D721Med (cell line): ENCODE measurements around the gene DMBX1.
A peak's percentile ranks its signal among the peaks of the same experiment; 100 is the strongest.

Experiments
- DNase-seq: peaks from one replicate; pipeline ENCODE4 v3.0.0; 2011; ENCODE audit warnings: low spot score; ENCODE audit not compliant: insufficient read length
- FAIRE-seq: peaks from 2 replicates; lab custom pipeline; 2011; peaks lifted over from hg19 to GRCh38; lab: Jason Lieb, UNC
- TF ChIP-seq, protein P1 (sequence below): IDR thresholded peaks from 2 replicates; pipeline ENCODE4 v1.5.1; 2012; ENCODE audit warnings: mild to moderate bottlenecking, control low read depth; ENCODE audit not compliant: insufficient read depth; ENCODE audit errors: missing control alignments

Gene DMBX1

DNA sequence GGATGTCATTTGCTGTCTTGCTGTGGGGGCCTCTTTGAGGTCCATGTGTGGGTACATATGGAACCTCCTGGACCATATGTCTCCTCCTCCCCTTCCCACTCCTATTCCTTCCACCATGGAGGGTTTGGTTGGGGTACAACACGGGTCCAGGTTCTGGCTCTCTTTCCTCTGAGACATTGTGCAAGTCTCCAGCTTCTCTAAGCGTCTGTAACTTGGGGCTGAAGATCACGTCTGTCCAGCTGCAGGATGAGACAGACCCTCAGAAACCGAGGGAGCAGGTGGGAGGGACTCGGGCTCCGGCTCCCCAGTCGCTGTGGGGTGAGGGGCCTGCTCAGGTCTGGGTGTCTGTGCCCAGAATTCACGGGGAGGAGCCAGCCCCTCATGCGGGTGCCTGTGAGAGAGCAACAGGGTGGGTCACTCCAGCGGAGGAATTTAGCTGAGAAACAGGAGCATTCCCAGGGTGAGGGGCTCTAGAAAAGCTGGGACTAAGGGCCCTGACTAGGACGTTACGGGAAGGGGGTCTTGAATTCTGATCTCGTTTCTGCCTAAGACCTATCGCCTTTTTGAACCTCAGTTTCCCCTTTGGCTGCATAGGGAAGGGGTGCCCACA lies 42.0 kb upstream of the DMBX1 start:
- TF ChIP-seq, protein P1, sequence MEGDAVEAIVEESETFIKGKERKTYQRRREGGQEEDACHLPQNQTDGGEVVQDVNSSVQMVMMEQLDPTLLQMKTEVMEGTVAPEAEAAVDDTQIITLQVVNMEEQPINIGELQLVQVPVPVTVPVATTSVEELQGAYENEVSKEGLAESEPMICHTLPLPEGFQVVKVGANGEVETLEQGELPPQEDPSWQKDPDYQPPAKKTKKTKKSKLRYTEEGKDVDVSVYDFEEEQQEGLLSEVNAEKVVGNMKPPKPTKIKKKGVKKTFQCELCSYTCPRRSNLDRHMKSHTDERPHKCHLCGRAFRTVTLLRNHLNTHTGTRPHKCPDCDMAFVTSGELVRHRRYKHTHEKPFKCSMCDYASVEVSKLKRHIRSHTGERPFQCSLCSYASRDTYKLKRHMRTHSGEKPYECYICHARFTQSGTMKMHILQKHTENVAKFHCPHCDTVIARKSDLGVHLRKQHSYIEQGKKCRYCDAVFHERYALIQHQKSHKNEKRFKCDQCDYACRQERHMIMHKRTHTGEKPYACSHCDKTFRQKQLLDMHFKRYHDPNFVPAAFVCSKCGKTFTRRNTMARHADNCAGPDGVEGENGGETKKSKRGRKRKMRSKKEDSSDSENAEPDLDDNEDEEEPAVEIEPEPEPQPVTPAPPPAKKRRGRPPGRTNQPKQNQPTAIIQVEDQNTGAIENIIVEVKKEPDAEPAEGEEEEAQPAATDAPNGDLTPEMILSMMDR = no peak
- FAIRE-seq (no peak), DNase-seq (no peak)

DNA sequence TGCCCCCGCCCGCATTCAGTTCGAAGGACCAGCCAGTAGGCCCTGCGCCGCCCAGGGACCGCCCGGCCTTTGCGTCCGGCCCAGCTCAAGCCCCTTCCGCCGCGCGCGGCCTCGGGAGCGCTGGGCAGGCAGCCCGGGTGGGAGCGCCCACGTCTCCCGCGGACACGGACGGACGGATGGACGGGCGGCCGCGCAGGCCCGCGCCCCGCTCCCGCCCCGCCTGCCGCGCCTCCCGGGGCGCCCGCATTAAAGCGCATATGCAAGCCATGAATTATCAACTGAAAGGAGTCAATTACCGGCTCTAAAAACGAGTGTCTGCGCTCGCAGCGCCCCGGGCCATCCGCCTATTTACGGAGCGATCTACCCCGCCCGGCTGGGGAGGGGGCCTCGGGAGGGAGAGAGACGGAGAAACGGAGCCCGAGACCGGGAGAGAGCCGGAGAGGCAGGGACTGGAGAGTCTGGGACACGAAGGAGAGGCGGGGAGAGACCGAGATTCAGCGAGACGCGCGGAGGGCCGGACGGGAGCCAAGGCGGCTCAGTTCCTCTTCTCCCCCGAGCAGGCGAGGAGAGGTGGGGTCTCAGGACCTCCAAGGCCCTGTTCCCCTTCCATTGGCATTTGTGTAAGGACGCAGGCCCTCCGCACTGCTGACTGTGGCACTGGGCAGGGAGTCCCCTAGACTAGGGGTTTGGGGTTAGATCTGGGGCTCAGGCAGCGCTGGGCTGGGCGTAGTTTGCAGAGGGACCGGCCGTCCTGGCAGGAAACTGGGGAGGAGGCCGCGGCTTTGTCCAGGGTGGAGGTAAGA lies 41.3 kb upstream of the DMBX1 start:
- FAIRE-seq (no peak), DNase-seq (no peak)
- TF ChIP-seq, protein P1 = no peak

GRCh38 chr1:46449223-46450159 lies 40.1 kb upstream of the DMBX1 start:
- FAIRE-seq (no peak), DNase-seq (no peak)
- TF ChIP-seq, protein P1 = no peak

DNA sequence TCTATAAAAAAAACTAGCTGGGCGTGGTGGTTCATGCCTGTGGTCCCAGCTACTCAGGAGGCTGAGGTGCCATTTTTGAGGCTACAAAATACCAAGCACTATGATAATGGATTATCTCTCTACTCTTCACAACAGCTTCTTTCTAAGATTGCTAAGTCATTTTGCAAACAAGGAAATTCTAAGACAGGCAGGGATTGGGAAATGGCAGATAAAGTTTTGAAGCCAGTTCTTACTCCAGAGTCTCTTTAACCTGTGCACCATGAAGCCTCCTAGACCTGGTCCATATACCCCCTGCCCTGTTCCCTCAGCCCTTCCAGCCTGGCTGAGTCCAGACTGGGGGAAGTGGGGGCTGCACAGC lies 39.5 kb upstream of the DMBX1 start:
- DNase-seq (no peak), FAIRE-seq (no peak)
- TF ChIP-seq, protein P1 = no peak

- TF ChIP-seq, protein P1 = no peak
- DNase-seq = peak; percentile 50
These were observed 37.4 kb upstream of the DMBX1 start for GRCh38 chr1:46451948-46452930.

DNA sequence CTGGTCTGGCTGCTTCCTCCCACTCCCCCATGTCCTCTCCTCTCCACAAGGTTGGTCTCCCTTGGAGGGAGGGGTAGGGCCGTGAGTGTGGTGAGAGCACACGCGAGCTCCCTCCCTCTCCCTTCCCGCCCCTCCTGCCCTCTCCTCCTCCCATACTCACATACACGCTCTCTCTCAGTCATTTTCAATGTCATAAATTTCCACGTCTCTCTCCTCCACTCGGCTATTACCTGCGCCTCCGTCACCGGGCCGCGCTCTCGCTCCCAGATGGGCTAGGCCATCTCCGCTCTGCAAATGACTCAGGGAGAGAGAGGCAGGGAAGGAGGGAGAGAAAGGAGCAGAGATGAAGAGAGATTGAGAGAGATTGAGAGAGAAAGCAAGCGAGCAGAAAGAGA lies 36.7 kb upstream of the DMBX1 start:
- FAIRE-seq = no peak
- peak; percentile 58 for DNase-seq
- TF ChIP-seq, protein P1 = no peak

More at GRCh38 chr1:46451948-46452930, 37.4 kb upstream of the DMBX1 start:
- no peak for FAIRE-seq
